Kidney (tissue), 14 donors: ENCODE measurements around the gene CCDC142. TPM values are rescaled to one million over a fixed set of nuclear protein-coding genes. Genes with fewer than 3 reads are reported as not detected.

Experiments
- DNase-seq, 5 donors: peaks; one replicate each; pipeline ENCODE4 v3.0.0-alpha.2; 2013 to 2020
- FAIRE-seq: peaks from 2 replicates; lab custom pipeline; 2012; peaks lifted over from hg19 to GRCh38; lab: Jason Lieb, UNC
- H3K27ac ChIP-seq, 2 donors: one replicate each; pipeline ENCODE4 v1.7.0; 2013; ENCODE audit warnings: low read depth in 2 of 2, low read length in 2 of 2, inconsistent platforms in 1 of 2
- H3K27me3 ChIP-seq: one replicate; pipeline ENCODE4 v1.7.1; 2013; ENCODE audit warnings: low read length, inconsistent platforms; ENCODE audit not compliant: control insufficient read depth, insufficient read depth
- H3K36me3 ChIP-seq, 3 donors: one replicate each; pipeline versions ENCODE4 v1.7.0 to v1.7.1; 2013; ENCODE audit warnings: low read length in 3 of 3, control low read depth in 1 of 3, inconsistent platforms in 1 of 3; ENCODE audit not compliant: insufficient read depth in 3 of 3, control insufficient read depth in 2 of 3
- H3K4me1 ChIP-seq, 3 donors: one replicate each; pipeline versions ENCODE4 v1.7.0 to v1.7.1; 2013; ENCODE audit warnings: low read length in 3 of 3, inconsistent platforms in 1 of 3, low read depth in 1 of 3; ENCODE audit not compliant: control insufficient read depth in 2 of 3, insufficient read depth in 2 of 3
- H3K4me3 ChIP-seq, 3 donors: one replicate each; pipeline versions ENCODE4 v1.7.0 to v1.8.1; 2013; ENCODE audit warnings: low read length in 3 of 3, control low read depth in 1 of 3, inconsistent platforms in 1 of 3
- H3K9ac ChIP-seq, 3 donors: one replicate each; pipeline versions ENCODE4 v1.7.0 to v1.7.1; 2013; ENCODE audit warnings: low read length in 3 of 3, control low read depth in 1 of 3, inconsistent platforms in 1 of 3
- H3K9me3 ChIP-seq, 3 donors: one replicate each; pipeline versions ENCODE4 v1.7.0 to v1.7.1; 2013; ENCODE audit warnings: low read length in 3 of 3, control low read depth in 1 of 3, inconsistent platforms in 1 of 3; ENCODE audit not compliant: control insufficient read depth in 2 of 3, insufficient read depth in 1 of 3
- CTCF ChIP-seq: IDR thresholded peaks from 3 replicates; pipeline ENCODE4 v1.5.1; 2012; ENCODE audit warnings: mild to moderate bottlenecking, moderate library complexity, borderline replicate concordance; ENCODE audit not compliant: insufficient read depth; ENCODE audit errors: extremely low read depth
- intact Hi-C: fragments of 100-400 bp; cut with DNase I; formaldehyde crosslinking; loops from one replicate; pipeline ENCODE4 v1.11.1; 2022
- polyA plus RNA-seq: library from polyadenylated mRNA; stranded (reverse); fragments of 350-450 nt; fragmentation: Illumina TruSeq; extraction: RNeasy Lipid Tissue Mini Kit (QIAGEN cat#74804); gene quantifications from one replicate; pipeline ENCODE4 v1.2.3, GENCODE V29; 2014; ENCODE audit warnings: low read depth, low replicate concordance; ENCODE audit not compliant: insufficient read depth
- total RNA-seq: library from RNA; stranded (reverse); fragmentation: NEBNext Ultra II Directional; extraction: Animal tissue kit (Norgen Biotek cat#: 25700); gene quantifications from one replicate; pipeline ENCODE4 v1.2.1, GENCODE V29; 2021
- donor health status: control.
- donor health status: control.
- donor health status: control.
- donor health status: control.
- donor health status: control.
- donor health status: DM: yes; HTN: yes; CAD: no.
- donor health status: Normal renal cell carcinoma (clear cell type).

Gene CCDC142
- total and polyA plus RNA-seq, 2 donors from 2014 or later, result 2.8 to 23.1 TPM

- Histone ChIP-seq H3K27ac (no peak overlapping the region), H3K9ac (no peak overlapping the region), H3K27me3 (no peaks in the 10 kb centered on the region), H3K4me3 (no peak overlapping the region), H3K36me3 (peaks cover 4 to 54% (median 21%) of the 10 kb centered on the region in 3 donors), H3K9me3 (no peaks in the 10 kb centered on the region), H3K4me1 (peaks cover 0 to 5% (median under 1%) of the 10 kb centered on the region in 3 donors)
- TF ChIP-seq CTCF, result no peak
- FAIRE-seq, result no peak
- no peak for DNase-seq
- intact Hi-C loops, result no loop called here
Observed at GRCh38 chr2:74426181-74426758, 56.5 kb downstream of the CCDC142 start.

GRCh38 chr2:74425523-74425922, 57.3 kb downstream of the CCDC142 start:
- peaks cover 0 to 5% (median 0%) of the 10 kb centered on the region in 3 donors for H3K4me1 ChIP-seq
- DNase-seq, result no peak
- intact Hi-C loops, result no loop called here
- no peak overlapping the region for H3K4me3 ChIP-seq
- peaks cover 4 to 52% (median 19%) of the 10 kb centered on the region in 3 donors for H3K36me3 ChIP-seq
- H3K27ac ChIP-seq, result no peak overlapping the region
- no peak overlapping the region for H3K9ac ChIP-seq
- no peaks in the 10 kb centered on the region for H3K9me3 ChIP-seq
- no peak for FAIRE-seq
- TF ChIP-seq CTCF, result no peak
- no peaks in the 10 kb centered on the region for H3K27me3 ChIP-seq

DNA sequence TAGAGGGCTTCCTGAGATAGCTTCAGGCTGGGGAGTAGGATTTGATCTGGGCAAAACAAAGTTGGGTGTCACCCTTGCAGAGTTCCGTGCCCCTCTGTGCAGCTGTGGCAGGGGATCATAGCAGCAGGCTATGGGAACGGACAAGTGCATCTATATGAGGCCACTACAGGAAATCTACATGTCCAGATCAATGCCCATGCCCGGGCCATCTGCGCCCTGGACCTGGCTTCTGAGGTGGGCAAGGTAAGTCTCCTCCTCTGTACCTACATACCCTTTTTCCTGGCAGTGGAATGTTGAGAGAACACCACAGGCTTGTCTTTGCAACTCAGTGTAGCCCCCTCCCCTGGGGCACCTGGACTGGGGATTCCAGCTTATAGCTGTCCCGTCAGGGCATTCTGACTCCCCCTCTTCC, 57.8 kb downstream of the CCDC142 start:
- Histone ChIP-seq H3K27ac (no peak overlapping the region), H3K27me3 (no peaks in the 10 kb centered on the region), H3K9ac (no peak overlapping the region), H3K9me3 (no peaks in the 10 kb centered on the region), H3K4me3 (no peak overlapping the region), H3K36me3 (peaks cover 3 to 47% (median 19%) of the 10 kb centered on the region in 3 donors), H3K4me1 (peaks cover 0 to 5% (median 0%) of the 10 kb centered on the region in 3 donors)
- no peak for TF ChIP-seq CTCF
- FAIRE-seq, result no peak
- no peak for DNase-seq
- intact Hi-C loops, result no loop called here
